HUES64 (cell line): ENCODE measurements around the gene ALKBH2. TPM values are rescaled to one million over a fixed set of nuclear protein-coding genes. Genes with fewer than 3 reads are reported as not detected.
A peak's percentile ranks its signal among the peaks of the same experiment; 100 is the strongest.

Experiments
- H3K27ac ChIP-seq: 2 replicates; pipeline ENCODE4 v1.7.0; 2013; ENCODE audit warnings: low read depth, low read length, inconsistent platforms
- H3K27me3 ChIP-seq: 2 replicates; pipeline ENCODE4 v1.6.1; 2013; ENCODE audit warnings: mild to moderate bottlenecking, low read length; ENCODE audit not compliant: insufficient read depth
- H3K36me3 ChIP-seq: 2 replicates; pipeline ENCODE4 v1.6.1; 2013; ENCODE audit warnings: mild to moderate bottlenecking, low read length; ENCODE audit not compliant: insufficient read depth
- H3K4me1 ChIP-seq: 2 replicates; pipeline ENCODE4 v1.6.1; 2013; ENCODE audit warnings: mild to moderate bottlenecking, low read length, moderate library complexity; ENCODE audit not compliant: insufficient read depth
- H3K4me3 ChIP-seq: 2 replicates; pipeline ENCODE4 v1.5.1; 2013; ENCODE audit warnings: mild to moderate bottlenecking, low read length, moderate library complexity
- H3K9ac ChIP-seq: 2 replicates; pipeline ENCODE4 v1.6.1; 2013; ENCODE audit warnings: mild to moderate bottlenecking, low read depth, low read length
- H3K9me3 ChIP-seq: 2 replicates; pipeline ENCODE4 v1.6.1; 2013; ENCODE audit warnings: low read depth, low read length; ENCODE audit not compliant: insufficient read depth
- WGBS: fragments of 150-250, 120-280 bp; methylation state at CpG from one replicate; pipeline ENCODE4 v1.1.7; 2013; ENCODE audit warnings: missing lambda C conversion rate; 5-methylcytosine and 5-hydroxymethylcytosine counted together
- polyA plus RNA-seq, 2 experiments: library from polyadenylated mRNA; stranded (reverse); fragments of 50-300 nt; gene quantifications; one replicate each; pipeline ENCODE4 v1.2.3, GENCODE V29; 2013

The ALKBH2 gene
- polyA plus RNA-seq (2013, experiment 1 of 2) = 19.2 TPM
- 21.9 TPM for polyA plus RNA-seq (2013, experiment 2 of 2)

- 24% methylated on average over 44 of the region's 45 CpGs for WGBS
- peak within 1 kb of the TSS; percentile 53 for H3K9ac ChIP-seq
Observed at GRCh38 chr12:109093022-109093918, at the start of gene ALKBH2. Gene ALKBH2 (minus strand): TSS chr12:109093472. CDS start chr12:109092786, 686 bp downstream.

GRCh38 chr12:109140560-109140959 is 47.3 kb upstream of the ALKBH2 start:
- H3K9ac ChIP-seq = no peak overlapping the region

More at GRCh38 chr12:109093022-109093918, at the start of gene ALKBH2:
- H3K27me3 ChIP-seq = peaks cover 5% of the 10 kb centered on the region
- H3K4me1 ChIP-seq = 0 out of 2 replicates have a peak, but pooled peaks cover 3% of the 10 kb centered on the region
- peaks cover 21% of the 10 kb centered on the region for H3K36me3 ChIP-seq
- no peaks in the 10 kb centered on the region for H3K9me3 ChIP-seq
- H3K4me3 ChIP-seq = peak within 1 kb of the TSS; percentile 48
- no peak within 1 kb of the TSS for H3K27ac ChIP-seq

GRCh38 chr12:109139791-109140190 is 46.5 kb upstream of the ALKBH2 start:
- Histone ChIP-seq H3K27ac (no peak overlapping the region), H3K9ac (no peak overlapping the region), H3K4me1 (no peaks in the 10 kb centered on the region), H3K27me3 (no peaks in the 10 kb centered on the region), H3K36me3 (no peaks in the 10 kb centered on the region), H3K9me3 (no peaks in the 10 kb centered on the region), H3K4me3 (no peak overlapping the region)
- 77% methylated on average over 7 of the region's 7 CpGs for WGBS

More at GRCh38 chr12:109140560-109140959, 47.3 kb upstream of the ALKBH2 start:
- no peaks in the 10 kb centered on the region for H3K36me3 ChIP-seq
- H3K27ac ChIP-seq = no peak overlapping the region
- 91% methylated on average over 4 of the region's 4 CpGs for WGBS
- H3K4me1 ChIP-seq = no peaks in the 10 kb centered on the region
- no peaks in the 10 kb centered on the region for H3K9me3 ChIP-seq
- H3K4me3 ChIP-seq = no peak overlapping the region
- no peaks in the 10 kb centered on the region for H3K27me3 ChIP-seq

- H3K9me3 ChIP-seq = no peaks in the 10 kb centered on the region
- H3K9ac ChIP-seq = no peak overlapping the region
- WGBS = 89% methylated on average over 9 of the region's 9 CpGs
- no peaks in the 10 kb centered on the region for H3K4me1 ChIP-seq
- H3K27me3 ChIP-seq = no peaks in the 10 kb centered on the region
- H3K4me3 ChIP-seq = no peak overlapping the region
- no peak overlapping the region for H3K27ac ChIP-seq
- H3K36me3 ChIP-seq = no peaks in the 10 kb centered on the region
Observed at GRCh38 chr12:109139360-109139759, 46.1 kb upstream of the ALKBH2 start.

GRCh38 chr12:109137055-109137454 is 43.8 kb upstream of the ALKBH2 start:
- Histone ChIP-seq H3K9me3 (no peaks in the 10 kb centered on the region), H3K9ac (no peak overlapping the region), H3K4me3 (no peak overlapping the region), H3K27ac (no peak overlapping the region), H3K36me3 (no peaks in the 10 kb centered on the region), H3K4me1 (no peaks in the 10 kb centered on the region), H3K27me3 (no peaks in the 10 kb centered on the region)
- 87% methylated on average over 2 of the region's 2 CpGs for WGBS

GRCh38 chr12:109134186-109134917 is 41.1 kb upstream of the ALKBH2 start:
- WGBS = 69% methylated on average over 6 of the region's 6 CpGs
- no peak overlapping the region for H3K9ac ChIP-seq

GRCh38 chr12:109131154-109132050 is 38.1 kb upstream of the ALKBH2 start:
- Histone ChIP-seq H3K27me3 (no peaks in the 10 kb centered on the region), H3K4me3 (no peak overlapping the region), H3K9ac (no peak overlapping the region), H3K36me3 (no peaks in the 10 kb centered on the region), H3K27ac (no peak overlapping the region), H3K9me3 (no peaks in the 10 kb centered on the region), H3K4me1 (no peaks in the 10 kb centered on the region)
- 80% methylated on average over 24 of the region's 24 CpGs for WGBS

More at GRCh38 chr12:109134186-109134917, 41.1 kb upstream of the ALKBH2 start:
- Histone ChIP-seq H3K9me3 (no peaks in the 10 kb centered on the region), H3K27me3 (no peaks in the 10 kb centered on the region), H3K4me1 (no peaks in the 10 kb centered on the region), H3K36me3 (no peaks in the 10 kb centered on the region), H3K4me3 (no peak overlapping the region), H3K27ac (no peak overlapping the region)

GRCh38 chr12:109130297-109131153 is 37.3 kb upstream of the ALKBH2 start:
- WGBS = 93% methylated on average over 15 of the region's 15 CpGs
- H3K9ac ChIP-seq = no peak overlapping the region
- H3K4me3 ChIP-seq = no peak overlapping the region

GRCh38 chr12:109127533-109128242 is 34.4 kb upstream of the ALKBH2 start:
- H3K4me3 ChIP-seq = no peak overlapping the region
- no peaks in the 10 kb centered on the region for H3K36me3 ChIP-seq
- no peaks in the 10 kb centered on the region for H3K9me3 ChIP-seq
- no peak overlapping the region for H3K9ac ChIP-seq
- no peaks in the 10 kb centered on the region for H3K4me1 ChIP-seq
- no peak overlapping the region for H3K27ac ChIP-seq
- 80% methylated on average over 13 of the region's 13 CpGs for WGBS
- no peaks in the 10 kb centered on the region for H3K27me3 ChIP-seq

More at GRCh38 chr12:109130297-109131153, 37.3 kb upstream of the ALKBH2 start:
- H3K9me3 ChIP-seq = no peaks in the 10 kb centered on the region
- H3K4me1 ChIP-seq = no peaks in the 10 kb centered on the region
- H3K27ac ChIP-seq = no peak overlapping the region
- H3K27me3 ChIP-seq = no peaks in the 10 kb centered on the region
- no peaks in the 10 kb centered on the region for H3K36me3 ChIP-seq
